A673 (cell line): Measurements from ENCODE around the gene TRAPPC14.

Experiments used
- EZH2 ChIP-seq: fragments of 200-600 bp; sonication (generic); IDR thresholded peaks from 2 replicates; pipeline ENCODE4 v1.6.1; 2017; ENCODE audit warnings: borderline replicate concordance, low read depth, mild to moderate bottlenecking, mixed read lengths, antibody characterized with exemption, low read length; ENCODE audit not compliant: poor library complexity, severe bottlenecking
- TF ChIP-seq, protein P1 (sequence below): fragments of 300-800, 200-600 bp; sonication (generic); conservative IDR thresholded peaks from 2 replicates; pipeline ENCODE4 v1.5.1; 2017; ENCODE audit warnings: low read depth, mild to moderate bottlenecking, antibody characterized with exemption, low read length, moderate library complexity, mixed read lengths

DNA sequence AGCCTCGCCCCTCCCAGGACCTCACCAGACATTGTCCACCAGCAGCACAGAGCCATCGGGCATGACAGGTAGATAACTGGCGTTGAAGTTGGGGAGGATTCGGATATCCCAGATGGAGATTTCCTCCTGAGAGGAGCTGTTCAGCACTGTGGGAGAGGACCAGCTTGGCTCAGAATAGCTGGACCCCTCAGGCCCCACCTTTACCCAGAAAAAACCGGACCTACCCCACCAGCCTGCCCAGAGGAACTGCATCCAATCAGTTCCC, 1.5 kb downstream of the TRAPPC14 start:
- TF ChIP-seq, protein P1, sequence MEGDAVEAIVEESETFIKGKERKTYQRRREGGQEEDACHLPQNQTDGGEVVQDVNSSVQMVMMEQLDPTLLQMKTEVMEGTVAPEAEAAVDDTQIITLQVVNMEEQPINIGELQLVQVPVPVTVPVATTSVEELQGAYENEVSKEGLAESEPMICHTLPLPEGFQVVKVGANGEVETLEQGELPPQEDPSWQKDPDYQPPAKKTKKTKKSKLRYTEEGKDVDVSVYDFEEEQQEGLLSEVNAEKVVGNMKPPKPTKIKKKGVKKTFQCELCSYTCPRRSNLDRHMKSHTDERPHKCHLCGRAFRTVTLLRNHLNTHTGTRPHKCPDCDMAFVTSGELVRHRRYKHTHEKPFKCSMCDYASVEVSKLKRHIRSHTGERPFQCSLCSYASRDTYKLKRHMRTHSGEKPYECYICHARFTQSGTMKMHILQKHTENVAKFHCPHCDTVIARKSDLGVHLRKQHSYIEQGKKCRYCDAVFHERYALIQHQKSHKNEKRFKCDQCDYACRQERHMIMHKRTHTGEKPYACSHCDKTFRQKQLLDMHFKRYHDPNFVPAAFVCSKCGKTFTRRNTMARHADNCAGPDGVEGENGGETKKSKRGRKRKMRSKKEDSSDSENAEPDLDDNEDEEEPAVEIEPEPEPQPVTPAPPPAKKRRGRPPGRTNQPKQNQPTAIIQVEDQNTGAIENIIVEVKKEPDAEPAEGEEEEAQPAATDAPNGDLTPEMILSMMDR, result no peak
- no peak for TF ChIP-seq EZH2
